AG09319 (cell line): ENCODE results near the gene SATB2.

Source experiments
- DNase-seq: peaks from one replicate; pipeline ENCODE4 v3.0.0-alpha.2; 2010; ENCODE audit warnings: low read depth; ENCODE audit errors: extremely low read depth
- CTCF ChIP-seq: IDR thresholded peaks from 2 replicates; pipeline ENCODE4 v1.5.1; 2011; ENCODE audit warnings: low read depth, mild to moderate bottlenecking, inconsistent platforms, low read length, moderate library complexity

The SATB2 gene

DNA sequence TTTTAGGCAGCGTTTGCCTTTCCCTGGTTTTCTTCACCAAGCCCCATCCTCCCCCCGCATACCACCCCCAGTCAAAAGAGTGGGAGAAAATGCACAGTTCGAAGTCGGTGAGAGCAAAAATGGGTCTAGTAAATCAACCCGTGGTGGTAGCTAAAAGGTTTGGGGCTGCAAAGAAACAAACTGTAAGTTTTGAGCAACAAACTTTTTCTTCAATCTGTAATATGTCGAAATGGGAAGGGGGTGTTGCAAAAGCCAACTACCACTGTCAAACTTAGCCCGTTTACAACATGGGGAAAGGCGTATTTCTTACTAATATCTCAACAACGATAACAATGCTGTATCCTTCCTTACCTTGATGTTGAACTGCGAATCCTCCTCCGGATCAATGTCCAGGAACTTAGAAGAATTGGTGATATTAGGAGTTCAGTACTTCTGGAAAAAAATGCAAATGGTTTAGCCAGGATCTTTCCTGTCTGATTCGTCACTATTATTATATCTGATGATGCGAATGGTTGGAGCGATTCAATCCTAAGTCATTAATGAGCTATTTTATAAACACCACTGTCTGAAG, 2.4 kb upstream of the SATB2 start:
- TF ChIP-seq CTCF = no peak
- DNase-seq = no peak

DNA sequence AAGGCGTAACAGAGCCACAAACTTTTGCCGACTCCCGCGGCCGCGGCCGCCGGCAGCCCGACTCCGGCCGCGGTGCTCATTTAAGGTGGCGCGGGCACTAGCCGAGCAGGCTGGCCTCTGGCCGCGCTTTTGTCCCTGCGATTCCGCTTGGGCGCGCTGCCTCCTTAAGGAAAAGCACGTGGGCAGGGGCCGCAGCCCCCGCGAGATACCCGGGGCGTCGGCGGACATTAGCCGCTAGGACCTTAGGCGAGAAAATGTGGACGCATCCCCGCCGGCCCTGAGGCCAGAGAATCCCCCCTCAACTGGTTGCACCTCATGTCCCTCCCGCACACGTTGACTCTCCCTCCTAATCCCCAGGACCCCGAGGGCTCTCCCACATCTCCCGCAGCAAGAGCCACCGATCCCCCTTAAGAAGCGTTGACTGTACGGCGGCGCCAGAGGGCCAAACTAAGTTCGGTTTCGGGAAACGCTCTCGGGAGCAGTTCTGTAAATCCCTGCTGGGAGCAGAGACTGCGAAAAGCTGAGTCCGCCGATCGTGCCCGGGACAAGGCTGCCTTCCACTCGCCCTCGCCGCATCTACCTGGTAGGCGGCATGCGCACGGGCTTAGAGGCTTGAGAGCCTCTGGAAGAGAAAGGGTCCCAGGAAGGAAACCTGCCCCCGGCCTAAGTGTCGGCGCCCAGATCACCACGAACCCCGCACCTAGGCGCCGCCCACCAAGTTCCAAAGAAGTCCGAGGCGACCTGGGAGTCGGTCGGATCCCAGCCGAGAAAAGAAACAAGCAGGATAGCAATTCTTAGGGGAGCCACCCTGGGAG, 1.8 kb upstream of the SATB2 start:
- DNase-seq = peak; percentile 86
- no peak for TF ChIP-seq CTCF

- DNase-seq = no peak
Measured at GRCh38 chr2:199458806-199459285, 1.1 kb upstream of the SATB2 start.

DNA sequence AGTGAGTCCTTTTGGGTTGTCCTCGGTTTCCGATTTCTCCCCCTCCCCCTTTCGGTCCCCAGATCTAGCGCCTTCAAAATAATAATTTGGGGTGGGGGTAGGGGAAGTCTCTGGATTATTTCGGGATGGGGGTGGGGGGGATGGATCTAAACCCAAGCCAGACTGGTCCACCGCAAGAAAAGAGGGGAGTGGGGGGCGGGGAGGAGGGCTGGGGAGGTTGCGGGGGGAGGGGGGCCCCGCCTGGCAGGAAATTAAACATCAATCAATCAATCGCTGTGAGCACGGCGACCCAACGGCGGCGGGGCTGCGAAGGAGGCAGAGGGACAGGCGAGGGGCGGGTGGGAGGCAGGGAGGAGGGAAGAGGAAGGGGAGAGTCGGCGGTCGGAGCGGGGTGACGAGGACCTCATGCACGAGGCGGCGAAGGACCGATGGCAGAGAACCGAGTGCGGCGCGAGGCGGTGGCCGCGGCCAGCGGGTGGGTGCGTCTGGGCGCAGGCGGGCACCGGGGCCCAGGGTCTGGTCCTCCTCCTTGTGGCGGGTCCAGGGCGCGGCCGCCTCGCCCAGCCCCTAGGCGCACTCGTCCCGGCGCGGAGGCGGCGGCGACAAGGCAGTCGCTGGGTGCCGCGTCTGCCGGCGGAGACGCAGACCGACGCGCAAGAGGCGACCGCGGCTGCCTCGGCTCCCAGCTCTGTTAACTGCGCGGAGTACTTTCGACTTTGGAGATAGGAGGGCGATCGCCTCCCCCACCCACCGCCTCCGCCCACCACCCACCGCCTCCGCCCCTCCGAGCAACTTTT, 468 bp upstream of the SATB2 start:
- DNase-seq = no peak
- TF ChIP-seq CTCF = no peak

More at GRCh38 chr2:199458806-199459285, 1.1 kb upstream of the SATB2 start:
- no peak for TF ChIP-seq CTCF

- no peak for TF ChIP-seq CTCF
Measured at GRCh38 chr2:199456383-199457146, 1.2 kb downstream of the SATB2 start.

GRCh38 chr2:199455545-199456382, 2.0 kb downstream of the SATB2 start:
- DNase-seq = no peak
- TF ChIP-seq CTCF = no peak

More at GRCh38 chr2:199456383-199457146, 1.2 kb downstream of the SATB2 start:
- DNase-seq = no peak
